HG03159 (cell line): ENCODE measurements around the gene GSTA5.
"Not testable (repeated sequence)": the region's sequence is repeated elsewhere in the genome, so short reads cannot be mapped to it uniquely, and the experiment has no call there.

Source experiments
- ATAC-seq: cut with Tn5 transposase; IDR thresholded peaks from one replicate; pipeline ENCODE4 v1.9.1; 2021; ENCODE audit warnings: mild to moderate bottlenecking, moderate library complexity; ENCODE audit not compliant: unreplicated experiment

The GSTA5 gene

DNA sequence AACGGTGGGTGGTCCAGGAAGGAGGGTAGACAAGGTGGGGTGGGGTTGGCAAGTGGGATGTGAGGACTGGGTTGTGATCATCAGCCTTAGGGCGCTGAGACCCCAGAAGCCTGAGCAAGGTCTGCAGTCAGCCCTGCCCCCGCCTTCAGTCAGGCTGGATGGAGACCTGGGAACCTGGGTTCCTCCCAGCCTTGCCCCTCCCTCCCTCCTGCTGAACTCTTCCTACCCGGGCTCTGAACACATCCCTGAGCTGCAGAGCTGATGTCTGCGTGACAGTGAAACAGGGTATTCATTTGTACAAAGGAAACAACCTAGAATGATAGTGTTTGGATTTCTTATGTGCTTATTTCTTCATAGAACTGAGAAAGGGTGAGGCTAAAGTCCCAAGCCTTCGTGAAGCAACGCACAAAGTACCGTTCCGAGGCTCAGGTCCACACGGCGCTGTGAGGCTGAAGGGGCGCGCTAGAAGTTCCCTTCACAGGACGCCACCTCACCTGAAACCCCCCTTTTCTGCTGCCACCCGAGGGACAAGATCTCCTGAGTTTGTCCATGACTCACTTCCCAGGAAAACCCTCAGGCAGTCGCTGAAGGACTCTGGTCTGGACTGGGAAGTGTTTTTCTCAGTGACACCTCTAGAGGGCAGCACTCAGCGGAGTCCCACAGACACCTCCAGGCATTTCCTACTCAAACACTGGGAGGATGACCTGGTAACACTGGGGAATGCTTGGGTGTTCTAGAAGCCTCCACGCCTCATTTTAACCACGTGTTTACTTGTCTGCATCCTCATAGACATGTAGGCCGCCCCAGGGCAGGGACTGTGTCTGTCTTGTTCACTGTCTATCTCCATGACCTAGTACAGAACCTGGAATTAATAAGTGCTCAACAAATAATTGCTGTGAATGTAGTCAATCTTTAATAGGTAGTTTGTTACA lies 1.2 kb downstream of the GSTA5 start:
- ATAC-seq: peak; percentile 81

DNA sequence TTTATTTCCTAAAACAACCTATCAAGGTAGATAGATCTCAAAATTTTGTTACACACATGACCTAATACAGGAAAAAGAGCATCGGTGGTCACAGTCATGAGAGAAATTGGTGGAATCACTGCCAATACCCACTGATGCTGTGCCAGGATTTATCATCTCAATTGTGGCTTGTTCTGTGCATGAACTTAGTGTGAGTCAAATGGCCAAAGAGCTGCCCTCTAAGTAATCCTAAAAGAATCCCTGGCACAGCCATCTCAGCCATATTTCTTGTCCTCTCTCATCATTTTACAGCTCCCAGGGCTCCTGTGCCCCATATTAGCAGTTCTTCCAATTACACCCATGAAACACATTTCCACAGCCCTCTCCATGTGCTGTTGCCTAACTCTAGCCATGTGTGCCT lies 6.1 kb downstream of the GSTA5 start:
- no peak for ATAC-seq

DNA sequence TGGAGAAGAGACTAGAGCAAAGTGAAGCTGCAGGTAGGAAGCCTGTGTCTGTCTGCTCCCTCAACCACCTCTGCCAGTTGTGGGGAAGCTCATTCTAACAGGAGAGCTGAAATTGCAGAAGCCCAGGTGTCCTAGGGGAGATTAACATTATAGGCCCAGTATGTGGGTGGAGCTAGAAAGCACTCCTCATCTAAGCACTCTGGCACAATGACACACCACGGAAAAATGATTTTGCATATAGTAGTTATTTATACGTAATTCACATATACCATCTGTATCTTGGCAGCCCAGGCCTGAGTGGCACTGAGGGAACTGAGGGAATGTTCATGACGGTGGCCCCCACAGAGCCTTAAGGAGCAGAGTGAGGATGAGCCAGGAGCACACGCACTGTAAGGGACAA lies 9.7 kb downstream of the GSTA5 start:
- not testable (repeated sequence) for ATAC-seq

DNA sequence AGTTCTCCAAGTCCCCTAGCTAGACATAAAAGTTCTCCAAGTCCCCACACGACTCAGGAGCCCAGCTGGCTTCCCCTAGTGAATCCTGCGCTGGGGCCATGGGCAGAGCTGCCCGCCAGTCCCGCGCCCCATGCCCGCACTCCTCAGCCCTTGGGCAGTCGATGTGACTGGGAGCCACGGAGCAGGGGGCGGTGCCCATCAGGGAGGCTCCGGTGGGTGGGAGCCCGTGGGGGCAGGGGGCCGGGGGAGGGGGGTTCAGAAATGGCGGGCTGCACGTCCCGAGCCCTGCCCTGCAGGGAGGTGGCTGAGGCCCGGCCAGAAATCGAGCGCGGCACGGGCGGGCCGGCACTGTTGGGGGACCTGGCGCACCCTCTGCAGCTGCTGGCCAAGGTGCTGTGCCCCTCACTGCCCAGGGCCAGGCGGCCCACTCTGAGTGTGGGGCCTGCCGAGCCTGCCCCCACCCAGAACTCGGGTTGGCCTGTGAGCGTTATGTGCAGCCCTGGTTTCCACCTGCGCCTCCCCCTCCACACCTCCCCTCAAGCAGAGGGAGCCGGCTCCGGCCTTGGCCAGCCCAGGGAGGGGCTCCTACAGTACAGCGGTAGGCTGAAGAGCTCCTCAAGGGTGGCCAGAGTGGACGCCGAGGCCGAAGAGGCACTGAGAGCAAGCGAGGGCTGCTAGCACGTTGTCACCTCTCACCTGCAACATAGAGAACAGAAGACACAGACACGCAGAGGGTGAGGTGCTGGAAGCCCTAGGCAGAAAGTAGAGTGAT lies 11.4 kb downstream of the GSTA5 start:
- ATAC-seq: no peak

DNA sequence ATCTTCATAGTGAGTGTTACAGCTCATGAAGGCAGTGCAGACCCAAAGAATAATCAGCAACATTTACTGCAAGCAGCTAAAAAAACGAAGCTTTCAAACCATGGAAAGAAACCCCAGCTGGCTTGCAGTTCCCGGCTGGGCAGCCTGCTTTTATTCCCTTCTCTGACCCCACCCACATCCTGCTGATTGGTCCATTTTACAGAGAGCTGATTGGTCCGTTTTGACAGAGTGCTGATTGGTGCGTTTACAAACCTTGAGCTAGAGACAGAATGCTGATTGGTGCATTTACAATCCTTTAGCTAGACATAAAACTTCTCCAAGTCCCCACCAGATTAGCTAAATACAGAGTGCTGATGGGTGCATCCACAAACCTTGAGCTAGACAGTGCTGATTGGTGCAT lies 12.0 kb downstream of the GSTA5 start:
- ATAC-seq: not testable (repeated sequence)

DNA sequence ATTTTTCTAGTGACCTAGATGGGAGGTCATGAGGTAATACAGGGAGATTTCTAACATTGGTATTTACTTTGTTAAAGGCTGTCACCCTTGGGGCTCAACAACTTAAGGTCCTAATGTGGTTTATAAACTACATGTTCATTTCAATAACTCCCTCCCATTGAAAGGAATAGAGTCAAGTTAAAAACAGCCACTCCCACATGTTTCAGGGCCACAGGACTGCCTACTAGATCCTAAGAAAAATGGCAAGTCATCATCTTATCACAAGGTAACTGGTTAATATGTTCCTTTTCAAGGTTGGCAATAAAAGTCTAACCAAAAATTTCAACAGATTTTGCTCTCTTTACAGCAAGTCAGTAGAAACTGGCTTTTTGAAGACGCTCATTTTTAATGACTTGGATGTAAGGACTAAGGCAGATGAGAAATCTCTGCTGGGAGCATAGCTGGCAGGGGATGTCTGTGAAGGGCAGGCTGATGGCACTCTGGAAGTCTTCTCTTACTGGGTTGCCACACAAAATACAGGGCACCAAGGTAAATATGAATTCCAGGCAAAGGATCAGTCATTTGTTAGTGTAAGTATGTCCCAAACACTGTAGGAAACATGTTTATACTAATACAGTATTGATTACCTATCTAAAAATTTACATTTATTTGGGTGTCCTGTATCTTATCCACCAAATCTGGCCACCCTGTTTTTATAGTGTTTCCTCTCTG lies 13.4 kb downstream of the GSTA5 start:
- not testable (repeated sequence) for ATAC-seq

DNA sequence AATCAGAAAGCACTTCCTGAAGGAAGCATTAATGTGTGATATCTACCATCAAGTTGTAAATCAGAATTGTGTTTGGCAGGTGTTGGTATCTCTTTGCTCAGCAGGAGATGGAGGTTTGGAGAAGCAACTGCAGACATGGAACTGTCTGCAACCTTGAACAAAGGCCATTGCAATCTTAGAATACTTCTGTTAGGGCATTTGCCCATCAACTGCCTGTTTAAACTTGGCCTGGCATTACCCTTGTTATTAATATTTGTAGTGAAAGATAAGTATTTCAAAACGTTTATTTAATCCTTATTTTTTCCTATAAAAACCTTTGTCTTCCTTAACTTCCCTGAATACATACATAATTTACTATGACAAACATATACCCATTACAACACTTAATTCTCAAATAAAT lies 14.1 kb downstream of the GSTA5 start:
- ATAC-seq: no peak

DNA sequence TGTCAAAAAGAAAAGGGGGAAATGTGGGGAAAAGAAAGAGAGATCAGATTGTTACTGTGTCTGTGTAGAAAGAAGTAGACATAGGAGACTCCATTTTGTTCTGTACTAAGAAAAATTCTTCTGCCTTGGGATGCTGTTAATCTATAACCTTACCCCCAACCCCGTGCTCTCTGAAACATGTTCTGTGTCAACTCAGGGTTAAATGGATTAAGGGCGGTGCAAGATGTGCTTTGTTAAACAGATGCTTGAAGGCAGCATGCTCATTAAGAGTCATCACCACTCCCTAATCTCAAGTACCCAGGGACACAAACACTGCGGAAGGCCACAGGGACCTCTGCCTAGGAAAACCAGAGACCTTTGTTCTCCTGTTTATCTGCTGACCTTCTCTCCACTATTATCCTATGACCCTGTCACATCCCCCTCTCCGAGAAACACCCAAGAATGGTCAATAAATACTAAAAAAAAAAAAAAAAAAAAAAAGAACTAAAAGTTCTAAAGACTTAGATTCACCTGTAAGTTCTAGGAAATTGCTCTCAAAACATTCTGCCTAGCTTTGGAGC lies 14.6 kb downstream of the GSTA5 start:
- ATAC-seq: not testable (repeated sequence)

DNA sequence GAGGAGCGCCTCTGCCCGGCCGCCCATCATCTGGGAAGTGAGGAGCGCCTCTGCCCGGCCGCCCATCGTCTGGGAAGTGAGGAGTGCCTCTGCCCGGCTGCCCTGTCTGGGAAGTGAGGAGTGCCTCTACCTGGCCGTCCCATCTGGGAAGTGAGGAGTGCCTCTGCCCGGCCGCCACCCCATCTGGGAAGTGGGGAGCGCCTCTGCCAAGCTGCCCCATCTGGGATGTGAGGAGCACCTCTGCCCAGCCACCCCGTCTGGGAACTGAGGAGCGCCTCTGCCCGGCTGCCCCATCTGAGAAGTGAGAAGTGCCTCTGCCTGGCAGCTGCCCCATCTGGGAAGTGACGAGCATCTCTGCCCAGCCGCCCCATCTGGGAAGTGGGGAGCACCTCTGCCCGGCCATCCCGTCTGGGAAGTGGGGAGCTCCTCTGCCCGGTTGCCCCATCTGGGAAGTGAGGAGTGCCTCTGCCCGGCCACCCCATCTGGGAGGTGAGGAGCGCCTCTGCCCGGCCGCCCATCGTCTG lies 15.3 kb downstream of the GSTA5 start:
- ATAC-seq: not testable (repeated sequence)

DNA sequence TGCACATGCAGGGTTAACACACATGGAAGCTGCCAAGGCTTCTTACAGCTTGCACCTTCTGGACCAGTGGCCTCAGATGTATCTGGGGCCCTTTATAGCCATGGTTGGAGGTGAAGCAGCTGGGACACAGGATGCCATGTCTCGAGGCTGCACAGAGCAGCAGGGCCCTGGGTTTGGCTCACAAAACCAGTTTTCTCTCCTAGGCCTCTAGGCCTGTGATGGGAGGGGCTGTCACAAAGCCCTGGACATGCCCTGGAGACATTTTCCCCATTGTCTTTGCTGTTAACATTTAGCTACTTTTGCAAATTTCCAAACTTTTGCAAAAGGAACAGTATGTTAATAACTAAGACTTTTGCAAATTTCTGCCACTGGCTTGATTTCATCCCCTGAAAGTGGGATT lies 18.8 kb downstream of the GSTA5 start:
- no peak for ATAC-seq

DNA sequence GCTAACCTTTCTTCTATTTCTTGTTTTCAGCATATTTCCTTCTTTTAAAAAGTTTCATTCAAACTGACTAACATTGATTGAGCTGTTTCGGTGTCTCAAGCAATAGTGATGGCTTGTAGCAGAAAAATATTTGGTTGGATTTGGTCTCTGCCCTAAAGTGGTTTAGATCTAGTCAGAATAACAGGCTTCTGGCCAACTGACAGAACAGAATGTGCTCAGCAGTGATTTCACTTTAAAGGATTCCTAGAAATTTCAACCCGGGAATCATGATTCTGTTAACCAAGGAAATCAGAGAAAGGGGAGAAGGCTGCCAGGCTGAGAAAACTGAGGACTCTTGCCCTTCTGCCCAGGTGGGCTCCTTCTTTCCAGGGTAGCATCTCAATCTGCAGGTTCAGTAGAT lies 20.4 kb downstream of the GSTA5 start:
- ATAC-seq: no peak

DNA sequence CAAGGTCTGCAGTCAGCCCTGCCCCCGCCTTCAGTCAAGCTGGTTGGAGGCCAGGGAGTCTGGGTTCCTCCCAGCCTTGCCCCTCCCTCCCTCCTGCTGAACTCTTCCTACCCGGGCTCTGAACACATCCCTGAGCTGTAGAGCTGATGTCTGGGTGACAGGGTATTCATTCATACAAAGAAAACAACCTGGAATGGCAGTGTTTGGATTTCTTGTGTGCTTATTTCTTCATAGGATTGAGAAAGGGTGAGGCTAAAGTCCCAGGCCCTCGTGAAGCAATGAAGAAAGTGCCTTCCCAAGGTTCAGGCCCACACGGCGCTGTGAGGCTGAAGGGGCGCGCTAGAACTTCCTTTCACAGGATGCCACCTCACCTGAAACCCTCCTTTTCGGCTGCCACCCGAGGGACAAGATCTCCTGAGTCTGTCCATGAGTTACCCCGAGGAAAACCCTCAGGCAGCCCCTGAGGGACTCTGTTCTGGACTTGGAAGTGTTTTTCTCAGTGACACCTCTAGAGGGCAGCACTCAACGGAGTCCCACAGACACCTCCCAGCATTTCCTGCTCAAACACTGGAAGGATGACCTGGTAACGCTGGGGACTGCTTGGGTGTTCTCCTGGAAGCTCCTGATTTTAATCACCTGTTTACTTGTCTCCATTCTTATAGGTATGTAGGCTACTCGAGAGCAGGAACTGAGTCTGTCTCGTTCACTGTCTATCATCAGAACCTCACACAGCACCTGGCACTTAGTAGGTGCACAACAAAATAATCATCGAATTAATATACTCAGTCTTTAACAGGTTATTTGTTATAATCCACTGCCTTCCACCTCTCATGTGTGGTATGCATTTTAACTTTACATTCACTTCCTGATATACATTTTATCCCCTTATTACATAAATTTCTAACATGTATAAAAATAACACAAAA lies 25.2 kb downstream of the GSTA5 start:
- ATAC-seq: peak; percentile 84

DNA sequence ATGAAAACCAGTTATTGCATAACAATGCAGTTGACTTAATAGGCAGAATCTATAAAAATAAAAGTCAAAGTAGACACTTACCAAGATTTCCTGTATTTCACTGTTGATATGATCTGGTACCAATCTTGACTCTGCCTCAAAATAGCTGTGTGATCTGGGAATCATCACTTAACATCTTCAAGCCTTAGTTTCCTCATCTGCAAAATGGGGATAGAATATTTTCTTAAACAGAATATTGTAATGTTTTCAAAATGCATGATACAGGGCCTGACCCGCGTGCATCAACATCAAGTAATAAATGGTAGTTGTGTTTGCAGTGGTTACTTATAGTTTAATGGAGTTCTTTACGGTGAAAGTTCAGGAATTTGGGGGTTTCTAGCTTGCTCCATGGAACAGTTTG lies 26.1 kb downstream of the GSTA5 start:
- ATAC-seq: not testable (repeated sequence)

DNA sequence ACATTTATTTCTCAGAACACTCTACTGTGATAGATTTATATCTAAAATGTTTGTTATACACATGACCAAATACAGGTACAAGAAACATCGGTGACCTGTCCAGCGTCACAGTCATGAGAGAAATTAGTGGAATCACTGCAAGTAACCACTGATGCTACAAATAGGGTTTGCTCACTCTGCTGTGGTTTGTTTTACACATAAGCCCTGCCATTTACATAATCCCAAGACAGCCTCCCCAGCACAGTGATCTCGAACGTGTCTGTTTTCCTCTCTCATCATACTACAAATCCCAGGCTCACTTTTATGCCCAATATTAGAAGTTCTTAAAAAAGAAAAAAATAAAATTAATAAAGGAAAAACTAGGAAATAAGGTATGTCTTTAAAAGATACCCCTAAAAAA lies 30.8 kb downstream of the GSTA5 start:
- ATAC-seq: not testable (repeated sequence)

DNA sequence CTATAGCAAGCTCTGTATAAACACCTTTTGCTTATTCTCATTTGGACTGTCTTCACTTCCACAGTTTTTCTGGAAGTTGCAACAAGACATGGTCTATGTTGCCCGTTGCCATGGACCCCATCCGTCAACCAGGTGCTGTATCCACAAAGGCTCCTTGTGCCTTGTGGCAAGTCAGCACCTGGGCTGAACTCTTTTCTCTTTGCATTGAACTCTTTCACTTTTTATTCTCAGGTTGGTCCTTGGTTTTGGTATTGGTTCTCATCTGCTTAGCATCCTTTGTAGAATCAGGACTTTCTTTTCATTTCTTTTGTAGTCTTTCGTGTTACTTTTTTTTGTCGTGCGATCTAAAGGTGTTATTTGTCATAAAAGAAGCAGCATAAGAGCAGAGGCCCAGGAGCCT lies 32.0 kb downstream of the GSTA5 start:
- ATAC-seq: no peak

DNA sequence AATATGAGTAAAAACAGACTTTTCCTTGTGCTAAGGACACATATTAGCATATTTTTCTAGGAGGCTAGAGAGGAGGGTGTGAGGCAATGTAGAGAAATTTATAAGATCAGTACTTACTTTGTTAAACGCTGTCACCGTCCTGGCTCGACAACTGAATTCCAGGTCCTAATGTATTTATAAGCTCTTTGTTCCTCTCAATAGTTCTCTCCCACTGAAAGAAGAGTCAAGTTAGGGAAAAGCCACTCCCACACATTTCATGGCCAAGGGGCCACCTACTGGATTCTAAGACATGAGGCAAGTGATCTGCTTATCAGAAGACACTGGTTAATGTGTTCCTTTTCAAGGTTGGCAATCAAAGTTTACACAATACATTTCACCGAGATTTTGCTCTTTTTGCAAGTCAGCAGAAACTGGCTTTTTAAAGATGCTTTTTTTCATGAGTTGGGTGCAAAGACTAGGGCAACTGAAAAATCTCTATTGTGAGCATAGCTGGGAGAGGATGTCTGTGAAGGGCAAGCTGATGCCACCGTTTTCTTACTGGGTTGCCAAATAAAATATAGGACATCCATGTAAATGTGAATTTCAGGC lies 36.9 kb downstream of the GSTA5 start, which contains the start of gene GSTA1:
Gene GSTA1, minus strand, starts transcription at position 149 of the 588 bp plus-strand sequence. CDS start 4,549 bp downstream, outside the sequence.
- ATAC-seq: not testable (repeated sequence)

DNA sequence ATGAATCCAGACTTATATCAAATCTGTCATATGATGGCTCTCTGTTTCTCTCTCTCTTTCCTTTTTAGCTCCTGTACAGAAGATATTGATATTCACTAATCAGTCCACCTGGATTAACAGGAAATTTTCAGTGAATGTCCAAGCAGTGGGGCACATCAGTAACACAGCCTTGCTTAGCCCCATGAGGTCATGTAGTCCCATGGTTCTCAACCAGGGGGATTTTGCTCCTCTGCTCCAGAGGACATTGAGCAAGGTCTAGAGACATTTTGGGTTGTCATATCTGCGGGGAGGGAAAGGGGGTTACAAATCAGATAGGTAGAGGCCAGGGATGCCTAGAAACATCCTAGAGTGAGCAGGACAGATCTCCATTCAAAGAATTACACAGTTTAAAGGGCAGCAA lies 37.8 kb downstream of the GSTA5 start:
- no peak for ATAC-seq

DNA sequence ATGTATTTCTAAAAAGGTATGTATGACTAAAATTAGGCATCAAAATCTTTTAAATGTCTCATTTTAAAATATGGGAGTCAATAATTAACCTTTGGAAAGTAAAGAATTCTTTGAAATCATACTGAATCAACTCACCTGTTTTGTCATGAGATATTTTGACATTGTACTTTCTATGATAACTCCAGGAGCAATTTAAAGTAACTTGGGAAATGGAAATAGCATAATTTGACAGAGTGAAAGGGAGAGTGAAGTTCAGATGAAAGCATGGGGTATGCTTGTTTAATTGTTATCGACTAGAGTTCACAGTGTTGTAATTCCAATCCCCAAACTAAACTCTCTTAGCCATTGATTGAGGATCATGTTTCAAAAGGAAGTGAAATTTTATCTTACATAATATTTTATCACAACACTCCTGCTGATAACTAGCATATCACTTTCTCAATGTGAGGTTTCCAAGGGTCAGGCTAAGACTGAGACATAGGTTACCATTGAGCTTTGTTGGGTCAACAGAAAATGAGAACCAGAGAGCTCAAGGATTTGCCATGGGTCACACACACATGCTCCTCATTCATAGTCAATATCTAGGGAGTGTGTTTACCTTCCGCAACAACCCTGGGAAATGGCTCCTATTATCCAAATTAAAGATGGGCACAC lies 39.3 kb downstream of the GSTA5 start:
- ATAC-seq: no peak

DNA sequence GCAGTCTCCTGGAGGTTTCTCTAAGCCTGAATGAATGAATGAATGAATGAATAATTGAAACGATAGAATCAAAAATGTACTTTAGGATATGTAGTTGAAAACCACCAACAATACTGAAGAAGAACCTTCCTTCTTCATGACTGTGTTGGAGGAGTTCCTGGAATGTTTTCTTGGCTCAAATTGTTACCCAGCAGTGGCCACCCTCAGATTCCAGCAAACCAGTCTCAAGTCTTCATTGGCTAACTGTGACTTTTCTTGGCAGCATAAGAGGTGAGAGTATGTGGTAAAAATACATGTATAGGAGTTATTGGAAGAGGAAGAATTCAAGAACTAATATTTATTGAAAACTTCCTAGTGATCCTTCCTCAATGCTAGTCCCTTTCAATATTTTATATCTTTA lies 41.3 kb downstream of the GSTA5 start:
- ATAC-seq: not testable (repeated sequence)
